CD4-positive, alpha-beta T cell treated with Interleukin-12 subunit alpha and Interleukin-12 subunit beta, for 1 hour (primary cell): Measurements from ENCODE around the gene PLEK2.

Experiments used
- DNase-seq: peaks from one replicate; pipeline ENCODE4 v3.0.0-alpha.2; 2020

PLEK2 gene

GRCh38 chr14:67396381-67396970 lies 15.5 kb downstream of the PLEK2 start:
- DNase-seq, result no peak

- DNase-seq, result no peak
These were observed 16.1 kb downstream of the PLEK2 start for GRCh38 chr14:67395876-67396189.

GRCh38 chr14:67395086-67395875 lies 16.7 kb downstream of the PLEK2 start:
- DNase-seq, result no peak

GRCh38 chr14:67393689-67394088 lies 18.3 kb downstream of the PLEK2 start:
- no peak for DNase-seq

- DNase-seq, result no peak
These were observed 19.2 kb downstream of the PLEK2 start for GRCh38 chr14:67392800-67393199.

GRCh38 chr14:67392123-67392522 lies 19.8 kb downstream of the PLEK2 start:
- DNase-seq, result no peak

GRCh38 chr14:67391268-67391667 lies 20.7 kb downstream of the PLEK2 start:
- DNase-seq, result peak; percentile 7

GRCh38 chr14:67389811-67390534 lies 22.0 kb downstream of the PLEK2 start:
- no peak for DNase-seq

GRCh38 chr14:67389275-67389674 lies 22.7 kb downstream of the PLEK2 start:
- no peak for DNase-seq

GRCh38 chr14:67387195-67387594 lies 24.8 kb downstream of the PLEK2 start:
- DNase-seq, result no peak

GRCh38 chr14:67385618-67386017 lies 26.3 kb downstream of the PLEK2 start:
- DNase-seq, result no peak

- DNase-seq, result no peak
These were observed 26.8 kb downstream of the PLEK2 start for GRCh38 chr14:67385120-67385519.

GRCh38 chr14:67377916-67378315 lies 34.0 kb downstream of the PLEK2 start:
- no peak for DNase-seq

GRCh38 chr14:67373347-67373746 lies 38.6 kb downstream of the PLEK2 start:
- no peak for DNase-seq

- DNase-seq, result no peak
These were observed 39.1 kb downstream of the PLEK2 start for GRCh38 chr14:67372833-67373232.

- no peak for DNase-seq
These were observed 40.5 kb downstream of the PLEK2 start for GRCh38 chr14:67371247-67372148.

GRCh38 chr14:67370830-67371229 lies 41.1 kb downstream of the PLEK2 start:
- no peak for DNase-seq

- DNase-seq, result no peak
These were observed 46.5 kb downstream of the PLEK2 start for GRCh38 chr14:67365476-67365875.

- DNase-seq, result no peak
These were observed 51.3 kb downstream of the PLEK2 start for GRCh38 chr14:67360470-67361206.

- peak; percentile 100 for DNase-seq
These were observed 52.0 kb downstream of the PLEK2 start, which contains the start of the genes ATP6V1D and EIF2S1 for GRCh38 chr14:67359775-67360469. Gene ATP6V1D (minus strand): TSS chr14:67359804. CDS start chr14:67359698, 106 bp downstream. Gene EIF2S1 (plus strand): TSS chr14:67360328. CDS start chr14:67364768, 4,440 bp downstream.
